Measurements from ENCODE around the gene GPR45. TPM values are rescaled to one million over a fixed set of nuclear protein-coding genes. Genes with fewer than 3 reads are reported as not detected.

The GPR45 gene
- total RNA-seq, 1 donor from 2014 or later: not detected

GRCh38 chr2:105280281-105280680, 38.7 kb downstream of the GPR45 start:
- H3K36me3 ChIP-seq (ENCODE audit: control insufficient read depth, insufficient read depth, low read length): peaks cover 7% of the 10 kb centered on the region
- DNase-seq (ENCODE audit: low read depth): no peak

GRCh38 chr2:105283532-105283931, 42.0 kb downstream of the GPR45 start:
- Histone ChIP-seq H3K4me3 (ENCODE audit: low read depth, low read length) (no peak overlapping the region), H3K27me3 (ENCODE audit: control insufficient read depth, insufficient read depth, low read length) (no peaks in the 10 kb centered on the region), H3K36me3 (ENCODE audit: control insufficient read depth, insufficient read depth, low read length) (peaks cover 8% of the 10 kb centered on the region)
- FAIRE-seq: no peak
- DNase-seq (ENCODE audit: low read depth): no peak
- no peak for TF ChIP-seq CTCF (IDR thresholded peaks at IDR 0.05; ENCODE audit: insufficient read depth, low read length, severe bottlenecking)

More at GRCh38 chr2:105280281-105280680, 38.7 kb downstream of the GPR45 start:
- H3K4me3 ChIP-seq (ENCODE audit: low read depth, low read length): no peak overlapping the region
- FAIRE-seq: no peak
- no peaks in the 10 kb centered on the region for H3K27me3 ChIP-seq (ENCODE audit: control insufficient read depth, insufficient read depth, low read length)
- no peak for TF ChIP-seq CTCF (IDR thresholded peaks at IDR 0.05; ENCODE audit: insufficient read depth, low read length, severe bottlenecking)

- TF ChIP-seq CTCF (IDR thresholded peaks at IDR 0.05; ENCODE audit: insufficient read depth, low read length, severe bottlenecking): peak; percentile 38
- no peaks in the 10 kb centered on the region for H3K27me3 ChIP-seq (ENCODE audit: control insufficient read depth, insufficient read depth, low read length)
- no peak overlapping the region for H3K4me3 ChIP-seq (ENCODE audit: low read depth, low read length)
- DNase-seq (ENCODE audit: low read depth) (peak; percentile 50), FAIRE-seq (no peak)
- peaks cover 5% of the 10 kb centered on the region for H3K36me3 ChIP-seq (ENCODE audit: control insufficient read depth, insufficient read depth, low read length)
Observed at GRCh38 chr2:105287692-105288091, 46.1 kb downstream of the GPR45 start.

GRCh38 chr2:105288133-105288532, 46.6 kb downstream of the GPR45 start:
- no peak for TF ChIP-seq CTCF (IDR thresholded peaks at IDR 0.05; ENCODE audit: insufficient read depth, low read length, severe bottlenecking)
- DNase-seq (ENCODE audit: low read depth) (no peak), FAIRE-seq (no peak)
- H3K36me3 ChIP-seq (ENCODE audit: control insufficient read depth, insufficient read depth, low read length): peaks cover 5% of the 10 kb centered on the region
- no peaks in the 10 kb centered on the region for H3K27me3 ChIP-seq (ENCODE audit: control insufficient read depth, insufficient read depth, low read length)
- no peak overlapping the region for H3K4me3 ChIP-seq (ENCODE audit: low read depth, low read length)

- TF ChIP-seq CTCF (IDR thresholded peaks at IDR 0.05; ENCODE audit: insufficient read depth, low read length, severe bottlenecking): no peak
- Histone ChIP-seq H3K36me3 (ENCODE audit: control insufficient read depth, insufficient read depth, low read length) (peaks cover 9% of the 10 kb centered on the region), H3K4me3 (ENCODE audit: low read depth, low read length) (no peak overlapping the region), H3K27me3 (ENCODE audit: control insufficient read depth, insufficient read depth, low read length) (no peaks in the 10 kb centered on the region)
- DNase-seq (ENCODE audit: low read depth): peak; percentile 53
- peak; percentile 13 for FAIRE-seq
Observed at GRCh38 chr2:105290981-105291660, 49.6 kb downstream of the GPR45 start.

GRCh38 chr2:105291981-105292380, 50.4 kb downstream of the GPR45 start:
- no peak for TF ChIP-seq CTCF (IDR thresholded peaks at IDR 0.05; ENCODE audit: insufficient read depth, low read length, severe bottlenecking)
- FAIRE-seq (no peak), DNase-seq (ENCODE audit: low read depth) (no peak)
- H3K4me3 ChIP-seq (ENCODE audit: low read depth, low read length): no peak overlapping the region
- no peaks in the 10 kb centered on the region for H3K27me3 ChIP-seq (ENCODE audit: control insufficient read depth, insufficient read depth, low read length)
- peaks cover 9% of the 10 kb centered on the region for H3K36me3 ChIP-seq (ENCODE audit: control insufficient read depth, insufficient read depth, low read length)
